Measurements from ENCODE around the gene DDX43. TPM values are rescaled to one million over a fixed set of nuclear protein-coding genes. Genes with fewer than 3 reads are reported as not detected.

The DDX43 gene
- total and polyA plus RNA-seq, 4 donors: 0.71 to 1.6 (median 0.78) TPM; not detected in 1

DNA sequence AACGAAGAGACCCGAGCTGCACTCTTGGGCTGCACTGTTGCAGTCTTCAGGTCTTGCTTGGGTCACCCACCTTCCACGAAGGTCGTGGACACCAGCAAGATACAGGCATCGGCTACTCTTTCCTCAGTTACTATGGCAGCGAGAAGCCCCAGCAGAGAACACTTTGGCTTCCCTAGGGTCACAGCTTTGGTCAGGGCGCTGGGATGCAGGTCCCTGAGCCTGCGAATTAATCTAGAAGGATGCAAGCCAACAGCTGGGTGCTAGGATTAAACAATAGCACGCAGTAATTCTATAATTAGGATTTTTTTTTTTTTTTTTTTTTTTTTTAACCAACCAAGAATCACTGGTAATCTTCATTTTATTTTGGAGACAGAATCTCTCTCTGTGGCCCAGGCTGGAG is 30.1 kb upstream of the DDX43 start:
- Histone ChIP-seq H3K27ac (ENCODE audit: low read depth in 1 of 2, low read length in 2 of 2) (no peak overlapping the region), H3K27me3 (ENCODE audit: control insufficient read depth in 1 of 2, insufficient read depth in 2 of 2, low read length in 1 of 2) (no peaks in the 10 kb centered on the region), H3K4me3 (ENCODE audit: low read length in 2 of 2) (no peak overlapping the region), H3K36me3 (ENCODE audit: control insufficient read depth in 1 of 2, insufficient read depth in 2 of 2, low read length in 1 of 2) (no peaks in the 10 kb centered on the region), H3K4me1 (ENCODE audit: control insufficient read depth in 1 of 2, insufficient read depth in 2 of 2, low read length in 2 of 2) (no peaks in the 10 kb centered on the region), H3K9me3 (ENCODE audit: control insufficient read depth, low read length) (no peaks in the 10 kb centered on the region)
- no peak for ATAC-seq (ENCODE audit: low FRiP score)
- WGBS, 2 donors: 91% methylated on average over 9 of the region's 9 CpGs
- intact Hi-C loops (cut with DNase I): no loop called here
- no peak for DNase-seq

DNA sequence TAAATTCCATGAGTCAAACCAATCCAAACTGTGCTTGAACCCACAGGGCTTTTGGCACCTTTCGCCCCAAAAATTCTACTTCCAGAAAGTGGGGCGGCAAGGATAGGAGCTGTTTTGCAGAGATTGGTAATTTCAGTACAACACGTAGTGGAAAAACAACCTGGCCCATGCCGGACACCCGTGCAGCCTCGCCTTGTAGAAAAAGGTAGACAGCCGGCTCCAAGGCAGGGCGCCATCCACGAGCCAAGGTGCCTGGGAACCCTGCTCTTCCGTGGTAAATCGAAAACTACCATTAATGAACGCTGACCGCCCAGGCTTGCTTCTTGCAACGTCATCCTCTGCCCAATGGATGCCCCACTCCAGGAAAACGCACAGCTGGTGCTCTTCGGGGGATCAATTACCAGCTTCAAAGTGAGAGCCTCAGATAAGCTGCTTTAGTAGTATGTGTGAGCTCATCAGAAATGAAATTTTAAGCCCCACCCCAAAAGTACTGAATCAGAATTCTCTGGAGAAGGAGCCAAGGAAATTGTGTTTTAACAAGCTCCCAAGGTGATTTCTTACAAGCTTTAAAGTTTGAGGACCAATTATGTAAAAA is 26.8 kb upstream of the DDX43 start:
- WGBS, 2 donors: 78 to 79% methylated on average over 16 of the region's 16 CpGs
- Histone ChIP-seq H3K27me3 (ENCODE audit: control insufficient read depth in 1 of 2, insufficient read depth in 2 of 2, low read length in 1 of 2) (no peaks in the 10 kb centered on the region), H3K4me3 (ENCODE audit: low read length in 2 of 2) (no peak overlapping the region), H3K27ac (ENCODE audit: low read depth in 1 of 2, low read length in 2 of 2) (no peak overlapping the region), H3K9me3 (ENCODE audit: control insufficient read depth, low read length) (peaks cover 5% of the 10 kb centered on the region), H3K4me1 (ENCODE audit: control insufficient read depth in 1 of 2, insufficient read depth in 2 of 2, low read length in 2 of 2) (no peaks in the 10 kb centered on the region), H3K36me3 (ENCODE audit: control insufficient read depth in 1 of 2, insufficient read depth in 2 of 2, low read length in 1 of 2) (no peaks in the 10 kb centered on the region)
- DNase-seq: no peak
- no peak for ATAC-seq (ENCODE audit: low FRiP score)
- intact Hi-C loops (cut with DNase I): no loop called here

- 83 to 84% methylated on average over 4 of the region's 4 CpGs for WGBS, 2 donors
- H3K36me3 ChIP-seq (ENCODE audit: control insufficient read depth in 1 of 2, insufficient read depth in 2 of 2, low read length in 1 of 2): no peaks in the 10 kb centered on the region
- no peak for ATAC-seq (ENCODE audit: low FRiP score)
- H3K27me3 ChIP-seq (ENCODE audit: control insufficient read depth in 1 of 2, insufficient read depth in 2 of 2, low read length in 1 of 2): no peaks in the 10 kb centered on the region
- intact Hi-C loops (cut with DNase I): no loop called here
- no peak overlapping the region for H3K4me3 ChIP-seq (ENCODE audit: low read length in 2 of 2)
- H3K27ac ChIP-seq (ENCODE audit: low read depth in 1 of 2, low read length in 2 of 2): no peak overlapping the region
- no peak for DNase-seq
- no peaks in the 10 kb centered on the region for H3K4me1 ChIP-seq (ENCODE audit: control insufficient read depth in 1 of 2, insufficient read depth in 2 of 2, low read length in 2 of 2)
- H3K9me3 ChIP-seq (ENCODE audit: control insufficient read depth, low read length): peaks cover 7% of the 10 kb centered on the region
Observed at GRCh38 chr6:73368675-73369074, 26.0 kb upstream of the DDX43 start.

- DNase-seq (no peak), ATAC-seq (ENCODE audit: low FRiP score) (no peak)
- H3K4me3 ChIP-seq (ENCODE audit: low read length in 2 of 2): no peak overlapping the region
- peaks cover 7% of the 10 kb centered on the region for H3K9me3 ChIP-seq (ENCODE audit: control insufficient read depth, low read length)
- no peak overlapping the region for H3K27ac ChIP-seq (ENCODE audit: low read depth in 1 of 2, low read length in 2 of 2)
- WGBS, 2 donors: 90 to 93% methylated on average over 14 of the region's 14 CpGs
- no peaks in the 10 kb centered on the region for H3K36me3 ChIP-seq (ENCODE audit: control insufficient read depth in 1 of 2, insufficient read depth in 2 of 2, low read length in 1 of 2)
- H3K4me1 ChIP-seq (ENCODE audit: control insufficient read depth in 1 of 2, insufficient read depth in 2 of 2, low read length in 2 of 2): no peaks in the 10 kb centered on the region
- intact Hi-C loops (cut with DNase I): no loop called here
- no peaks in the 10 kb centered on the region for H3K27me3 ChIP-seq (ENCODE audit: control insufficient read depth in 1 of 2, insufficient read depth in 2 of 2, low read length in 1 of 2)
Observed at GRCh38 chr6:73369157-73369556, 25.5 kb upstream of the DDX43 start.

- H3K27ac ChIP-seq (ENCODE audit: low read depth in 1 of 2, low read length in 2 of 2): no peak within 1 kb of the TSS
- WGBS, 2 donors: 97% methylated on average over 36 of the region's 36 CpGs
- H3K4me3 ChIP-seq (ENCODE audit: low read length in 2 of 2): no peak within 1 kb of the TSS
- H3K9me3 ChIP-seq (ENCODE audit: control insufficient read depth, low read length): peaks cover 7% of the 10 kb centered on the region
- intact Hi-C loops (cut with DNase I): no loop called here
- no peaks in the 10 kb centered on the region for H3K4me1 ChIP-seq (ENCODE audit: control insufficient read depth in 1 of 2, insufficient read depth in 2 of 2, low read length in 2 of 2)
- H3K27me3 ChIP-seq (ENCODE audit: control insufficient read depth in 1 of 2, insufficient read depth in 2 of 2, low read length in 1 of 2): no peaks in the 10 kb centered on the region
- H3K36me3 ChIP-seq (ENCODE audit: control insufficient read depth in 1 of 2, insufficient read depth in 2 of 2, low read length in 1 of 2): no peaks in the 10 kb centered on the region
- ATAC-seq (ENCODE audit: low FRiP score) (no peak), DNase-seq (no peak)
Observed at GRCh38 chr6:73369563-73369962, 25.1 kb upstream of the DDX43 start, which contains the start of gene OOEP. TSS of gene OOEP (minus strand) at chr6:73369897. CDS start at chr6:73369792, 105 bp downstream.

DNA sequence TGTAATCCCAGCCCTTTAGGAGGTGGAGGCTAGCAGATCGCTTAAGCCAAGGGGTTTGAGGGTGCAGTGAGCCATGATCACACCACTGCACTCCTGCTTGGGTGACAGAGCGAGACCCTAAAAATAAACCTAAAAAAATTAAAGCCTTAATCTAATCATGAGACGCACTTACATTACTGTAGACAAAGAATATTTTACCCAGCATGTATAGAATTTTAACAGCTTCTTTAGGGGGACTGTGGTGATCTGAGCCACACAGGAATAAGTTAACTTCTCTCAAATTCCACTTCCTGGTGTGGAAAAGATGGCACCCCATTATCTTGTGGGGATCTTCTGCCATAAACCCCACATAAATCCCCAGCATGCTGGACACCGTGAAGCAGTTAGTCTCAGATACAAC is 22.6 kb upstream of the DDX43 start:
- 97 to 98% methylated on average over 4 of the region's 4 CpGs for whole genome bisulfite sequencing, 2 donors
- H3K36me3 ChIP-seq (ENCODE audit: control insufficient read depth in 1 of 2, insufficient read depth in 2 of 2, low read length in 1 of 2): no peaks in the 10 kb centered on the region
- H3K4me1 ChIP-seq (ENCODE audit: control insufficient read depth in 1 of 2, insufficient read depth in 2 of 2, low read length in 2 of 2): no peaks in the 10 kb centered on the region
- no peaks in the 10 kb centered on the region for H3K27me3 ChIP-seq (ENCODE audit: control insufficient read depth in 1 of 2, insufficient read depth in 2 of 2, low read length in 1 of 2)
- intact Hi-C loops (cut with DNase I): no loop called here
- DNase-seq: no peak
- H3K27ac ChIP-seq (ENCODE audit: low read depth in 1 of 2, low read length in 2 of 2): no peak overlapping the region
- peaks cover 7% of the 10 kb centered on the region for H3K9me3 ChIP-seq (ENCODE audit: control insufficient read depth, low read length)
- no peak for ATAC-seq (ENCODE audit: low FRiP score)
- H3K4me3 ChIP-seq (ENCODE audit: low read length in 2 of 2): no peak overlapping the region

GRCh38 chr6:73372516-73372915 is 22.1 kb upstream of the DDX43 start:
- Histone ChIP-seq H3K9me3 (ENCODE audit: control insufficient read depth, low read length) (peaks cover 7% of the 10 kb centered on the region), H3K27me3 (ENCODE audit: control insufficient read depth in 1 of 2, insufficient read depth in 2 of 2, low read length in 1 of 2) (no peaks in the 10 kb centered on the region), H3K4me1 (ENCODE audit: control insufficient read depth in 1 of 2, insufficient read depth in 2 of 2, low read length in 2 of 2) (no peaks in the 10 kb centered on the region), H3K4me3 (ENCODE audit: low read length in 2 of 2) (no peak overlapping the region), H3K36me3 (ENCODE audit: control insufficient read depth in 1 of 2, insufficient read depth in 2 of 2, low read length in 1 of 2) (no peaks in the 10 kb centered on the region), H3K27ac (ENCODE audit: low read depth in 1 of 2, low read length in 2 of 2) (no peak overlapping the region)
- no peak for ATAC-seq (ENCODE audit: low FRiP score)
- intact Hi-C loops (cut with DNase I): no loop called here
- no peak for DNase-seq
- 67 to 76% methylated on average over 10 of the region's 10 CpGs for WGBS, 2 donors

- Histone ChIP-seq H3K36me3 (ENCODE audit: control insufficient read depth in 1 of 2, insufficient read depth in 2 of 2, low read length in 1 of 2) (no peaks in the 10 kb centered on the region), H3K4me1 (ENCODE audit: control insufficient read depth in 1 of 2, insufficient read depth in 2 of 2, low read length in 2 of 2) (no peaks in the 10 kb centered on the region), H3K27ac (ENCODE audit: low read depth in 1 of 2, low read length in 2 of 2) (no peak overlapping the region), H3K4me3 (ENCODE audit: low read length in 2 of 2) (no peak overlapping the region), H3K9me3 (ENCODE audit: control insufficient read depth, low read length) (peaks cover 7% of the 10 kb centered on the region), H3K27me3 (ENCODE audit: control insufficient read depth in 1 of 2, insufficient read depth in 2 of 2, low read length in 1 of 2) (no peaks in the 10 kb centered on the region)
- ATAC-seq (ENCODE audit: low FRiP score) (no peak), DNase-seq (no peak)
- WGBS, 2 donors: 84 to 91% methylated on average over 1 of the region's 1 CpG
- intact Hi-C loops (cut with DNase I): no loop called here
Observed at GRCh38 chr6:73375216-73375615, 19.4 kb upstream of the DDX43 start.

GRCh38 chr6:73377225-73377624 is 17.4 kb upstream of the DDX43 start:
- DNase-seq (no peak), ATAC-seq (ENCODE audit: low FRiP score) (no peak)
- H3K4me1 ChIP-seq (ENCODE audit: control insufficient read depth in 1 of 2, insufficient read depth in 2 of 2, low read length in 2 of 2): no peaks in the 10 kb centered on the region
- peaks cover 4% of the 10 kb centered on the region for H3K9me3 ChIP-seq (ENCODE audit: control insufficient read depth, low read length)
- no peak overlapping the region for H3K4me3 ChIP-seq (ENCODE audit: low read length in 2 of 2)
- H3K36me3 ChIP-seq (ENCODE audit: control insufficient read depth in 1 of 2, insufficient read depth in 2 of 2, low read length in 1 of 2): no peaks in the 10 kb centered on the region
- no peaks in the 10 kb centered on the region for H3K27me3 ChIP-seq (ENCODE audit: control insufficient read depth in 1 of 2, insufficient read depth in 2 of 2, low read length in 1 of 2)
- H3K27ac ChIP-seq (ENCODE audit: low read depth in 1 of 2, low read length in 2 of 2): no peak overlapping the region
- WGBS, 2 donors: 64 to 67% methylated on average over 3 of the region's 3 CpGs
- intact Hi-C loops (cut with DNase I): no loop called here
